ENCODE data around the gene SNCB. TPM values are rescaled to one million over a fixed set of nuclear protein-coding genes. Genes with fewer than 3 reads are reported as not detected.

Gene SNCB
- total and polyA plus RNA-seq, 2 of the 4 experiments (the other 2 are of a cell fraction), result 0.41 TPM; not detected in 1

DNA sequence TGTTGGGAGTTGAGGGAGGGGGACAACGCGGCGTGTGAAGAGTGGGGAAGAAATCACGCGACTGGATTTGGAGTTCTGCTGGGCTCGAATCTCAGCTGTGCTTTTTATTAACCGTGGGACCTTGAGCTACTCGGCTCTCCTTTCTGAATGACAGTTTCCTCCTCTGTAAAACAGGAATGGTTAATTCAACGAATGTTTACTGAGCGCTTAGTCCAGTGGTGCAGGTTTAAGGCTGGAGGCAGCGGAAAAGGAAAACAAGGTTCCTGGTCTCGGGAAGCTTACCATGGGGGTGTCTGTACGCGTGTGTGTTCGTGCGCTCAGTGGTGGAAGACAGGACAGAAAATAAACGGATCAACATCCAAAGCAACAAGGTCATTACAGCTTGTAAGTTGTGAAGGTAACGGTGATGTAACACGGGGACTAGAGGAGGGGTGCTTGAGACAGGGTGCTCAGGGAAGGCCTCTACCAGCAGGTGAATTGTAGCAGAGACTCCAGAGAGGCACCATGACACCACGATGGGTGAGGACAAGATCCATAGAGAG, 418 bp upstream of the SNCB start:
- H4K20me1 ChIP-seq (ENCODE audit: insufficient read depth, low read length), result no peaks in the 10 kb centered on the region; the same call in 1 of the 2 replicates
- BruUV-seq (replicated peaks), result no TSS peak
- H3K18ac ChIP-seq (ENCODE audit: low read depth, low read length), result no peak overlapping the region
- in situ Hi-C loops (cut with MboI; ENCODE audit: low sequenced_read_pairs), result no loop called here
- H3K4me3 ChIP-seq (ENCODE audit: insufficient read depth, low read depth, low read length), result peak overlapping the region; percentile 26
- no peak overlapping the region for H4K5ac ChIP-seq (ENCODE audit: low read depth, low read length)
- H3K4me2 ChIP-seq (ENCODE audit: low read depth, low read length), result peak overlapping the region; percentile 77
- dilution Hi-C loops (cut with HindIII; ENCODE audit: low sequenced_read_pairs, unreplicated experiment), result no loop called here
- ChIA-PET CTCF (interaction anchor here (0.6 to 1.9 kb wide), 4 partner anchors 17 to 284 kb away, joined by 3 to 7 read pairs (median 4); partner anchors contain the start of gene TSPAN17), POLR2A (ENCODE audit: unreplicated experiment) (no interaction called here)
- no peak overlapping the region for H3K4ac ChIP-seq (ENCODE audit: low read depth, low read length)
- peaks cover 5% of the 10 kb centered on the region for H3K9me3 ChIP-seq (ENCODE audit: control insufficient read depth, insufficient read depth, low read length)
- no peak overlapping the region for H4K91ac ChIP-seq (ENCODE audit: insufficient read depth, low read depth, low read length)
- intact Hi-C loops (cut with micrococcal nuclease), result no loop called here
- no peak overlapping the region for H2BK20ac ChIP-seq (ENCODE audit: low read depth, low read length)
- TF ChIP-seq ELK1 (IDR thresholded peaks at IDR 0.05; ENCODE audit: borderline replicate concordance, low read depth, low read length) (no peak), SMC3 (IDR thresholded peaks at IDR 0.05; ENCODE audit: low read depth, low read length) (no peak), RCOR1 (IDR thresholded peaks at IDR 0.05; ENCODE audit: insufficient replicate concordance, low read length) (no peak), POLR2A (IDR thresholded peaks at IDR 0.05; ENCODE audit: low read depth, low read length) (no peak), BHLHE40 (IDR thresholded peaks at IDR 0.05; ENCODE audit: low read depth, low read length) (peak; percentile 15; the same call in 1 of the 2 replicates), CEBPB (IDR thresholded peaks at IDR 0.05; ENCODE audit: low read depth, low read length) (no peak)
- no peaks in the 10 kb centered on the region for H3K79me1 ChIP-seq (ENCODE audit: low read depth in 1 of 2, low read length in 2 of 2)
- DNase-seq (no peak), ATAC-seq (ENCODE audit: low read depth) (no peak)
- peaks cover 2% of the 10 kb centered on the region; the same call in 1 of the 2 replicates for H3K4me1 ChIP-seq (ENCODE audit: control insufficient read depth, insufficient read depth, low read length)
- H3K9me1 ChIP-seq (ENCODE audit: insufficient read depth, low read length), result peaks cover 3% of the 10 kb centered on the region; the same call in 1 of the 2 replicates
- H3K27ac ChIP-seq (ENCODE audit: insufficient read depth, low read length), result no peak overlapping the region
- no peak overlapping the region for H3K9ac ChIP-seq (ENCODE audit: low read depth, low read length)
- no peak overlapping the region for H2AK9ac ChIP-seq (replicated peaks; ENCODE audit: low read depth, low read length, poor library complexity)
- H3K23ac ChIP-seq (ENCODE audit: low read depth, low read length), result peak overlapping the region; percentile 35; the same call in 1 of the 2 replicates
- WGBS, 2 experiments (ENCODE audit: extremely low coverage in 2 of 2, insufficient read length in 1 of 2), result 40% methylated on average over 5 of the region's 20 CpGs; no CpG with 5 or more reads in 1 of the 2 experiments
- H3K56ac ChIP-seq (ENCODE audit: extremely low read depth, insufficient read depth, low read length), result no peak overlapping the region
- no peak overlapping the region for H2AK5ac ChIP-seq (ENCODE audit: low read depth, low read length)
- H2AFZ ChIP-seq (replicated peaks; ENCODE audit: low read length, poor library complexity), result peak overlapping the region; percentile 82
- H4K8ac ChIP-seq (ENCODE audit: low read depth in 2 of 2, low read length in 2 of 2), result no peak overlapping the region
- no peak overlapping the region for H2BK120ac ChIP-seq (ENCODE audit: low read depth, low read length)
- no peak overlapping the region for H2BK5ac ChIP-seq (ENCODE audit: low read depth, low read length, poor library complexity, severe bottlenecking)
- no peaks in the 10 kb centered on the region for H3K36me3 ChIP-seq (ENCODE audit: control insufficient read depth, insufficient read depth, low read length)
- H3K27me3 ChIP-seq (ENCODE audit: control insufficient read depth, insufficient read depth, low read length), result peaks cover 72% of the 10 kb centered on the region
- no peak overlapping the region for H2BK15ac ChIP-seq (ENCODE audit: low read depth, low read length)
- no peak overlapping the region for H3K14ac ChIP-seq (replicated peaks; ENCODE audit: low read depth, low read length)

Measured in IMR-90 (cell line).